Lower leg skin (tissue), 3 donors: ENCODE data around the gene CSNK1G1.

ENCODE experiments used
- POLR2A ChIP-seq, 2 donors: fragments of 450-650 bp; IDR thresholded peaks; one replicate each; pipeline ENCODE4 v1.6.1; 2016 to 2017; ENCODE audit warnings: antibody characterized with exemption in 2 of 2, mild to moderate bottlenecking in 1 of 2, moderate library complexity in 1 of 2
- TF ChIP-seq, protein P1 (sequence below), 3 donors: fragments of 450-650 bp; IDR thresholded peaks; one replicate each; pipeline ENCODE4 v1.5.1; 2016; ENCODE audit warnings: antibody characterized with exemption in 3 of 3, mild to moderate bottlenecking in 3 of 3, moderate library complexity in 2 of 3

- TF ChIP-seq, protein P1, sequence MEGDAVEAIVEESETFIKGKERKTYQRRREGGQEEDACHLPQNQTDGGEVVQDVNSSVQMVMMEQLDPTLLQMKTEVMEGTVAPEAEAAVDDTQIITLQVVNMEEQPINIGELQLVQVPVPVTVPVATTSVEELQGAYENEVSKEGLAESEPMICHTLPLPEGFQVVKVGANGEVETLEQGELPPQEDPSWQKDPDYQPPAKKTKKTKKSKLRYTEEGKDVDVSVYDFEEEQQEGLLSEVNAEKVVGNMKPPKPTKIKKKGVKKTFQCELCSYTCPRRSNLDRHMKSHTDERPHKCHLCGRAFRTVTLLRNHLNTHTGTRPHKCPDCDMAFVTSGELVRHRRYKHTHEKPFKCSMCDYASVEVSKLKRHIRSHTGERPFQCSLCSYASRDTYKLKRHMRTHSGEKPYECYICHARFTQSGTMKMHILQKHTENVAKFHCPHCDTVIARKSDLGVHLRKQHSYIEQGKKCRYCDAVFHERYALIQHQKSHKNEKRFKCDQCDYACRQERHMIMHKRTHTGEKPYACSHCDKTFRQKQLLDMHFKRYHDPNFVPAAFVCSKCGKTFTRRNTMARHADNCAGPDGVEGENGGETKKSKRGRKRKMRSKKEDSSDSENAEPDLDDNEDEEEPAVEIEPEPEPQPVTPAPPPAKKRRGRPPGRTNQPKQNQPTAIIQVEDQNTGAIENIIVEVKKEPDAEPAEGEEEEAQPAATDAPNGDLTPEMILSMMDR (IDR thresholded peaks at IDR 0.05) = no peak
- TF ChIP-seq POLR2A (IDR thresholded peaks at IDR 0.05) = no peak
Measured at GRCh38 chr15:64224511-64224910, 131.5 kb downstream of the CSNK1G1 start.
